HG03457 (cell line): Measurements from ENCODE around the gene KIF19.

Experiments used
- ATAC-seq: cut with Tn5 transposase; IDR thresholded peaks from one replicate; pipeline ENCODE4 v1.9.1; 2021; ENCODE audit warnings: moderate number of reproducible peaks; ENCODE audit not compliant: unreplicated experiment

Gene KIF19

DNA sequence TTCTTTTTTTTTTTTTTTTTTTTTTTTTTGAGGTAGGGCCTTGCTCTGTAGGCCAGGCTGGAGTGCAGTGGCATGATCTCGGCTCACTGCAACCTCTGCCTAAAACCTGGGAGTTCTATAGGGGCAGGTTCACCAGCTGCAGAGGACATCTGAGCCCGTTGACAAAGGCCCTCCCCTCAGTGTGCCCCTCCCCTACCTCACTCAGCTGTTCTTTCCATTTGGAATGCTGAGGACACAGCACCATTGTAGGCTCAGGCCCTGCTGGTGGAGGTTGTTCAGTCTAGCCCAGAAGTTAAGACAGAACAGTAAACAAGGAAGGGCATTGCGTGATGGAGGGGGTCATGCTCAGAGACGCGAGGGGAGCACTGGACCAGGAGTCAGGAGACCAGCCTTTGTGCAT lies 21.8 kb upstream of the KIF19 start:
- no peak for ATAC-seq

DNA sequence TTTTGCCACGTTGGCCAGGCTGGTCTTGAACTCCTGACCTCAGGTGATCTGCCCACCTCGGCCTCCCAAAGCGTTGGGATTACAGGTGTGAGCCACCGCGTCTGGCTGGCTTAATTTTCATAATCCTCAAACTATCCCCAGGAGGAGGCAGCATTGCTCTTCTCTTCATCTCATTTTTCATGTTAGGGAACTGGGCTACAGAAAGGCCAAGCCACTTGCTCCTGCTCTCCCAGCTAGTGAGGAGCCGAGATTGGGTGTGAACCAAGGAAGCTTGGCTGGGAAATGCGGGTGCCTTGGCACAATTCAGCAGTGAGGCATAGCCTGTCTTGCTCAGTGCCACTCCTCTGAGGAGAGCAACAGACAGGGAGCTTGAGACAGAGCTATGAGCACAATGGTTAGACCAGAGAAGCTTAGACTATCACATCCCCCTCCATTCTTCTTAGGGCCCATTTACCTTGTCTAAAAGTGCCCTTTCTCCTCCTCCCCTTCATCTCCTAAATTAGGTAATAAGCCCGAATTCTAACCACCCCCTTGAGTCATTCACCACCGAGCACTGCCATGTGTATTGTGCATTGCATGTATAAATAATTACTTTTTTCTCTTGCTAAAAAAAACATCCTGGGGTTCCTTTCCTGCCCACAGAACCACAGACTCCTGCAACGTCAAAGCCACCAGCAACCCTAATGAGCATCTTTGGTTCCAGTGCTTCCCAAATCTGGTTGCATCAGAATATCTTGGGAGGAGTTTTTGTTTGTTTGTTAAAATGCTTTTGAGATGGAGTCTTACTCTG lies 20.0 kb upstream of the KIF19 start:
- no peak for ATAC-seq

DNA sequence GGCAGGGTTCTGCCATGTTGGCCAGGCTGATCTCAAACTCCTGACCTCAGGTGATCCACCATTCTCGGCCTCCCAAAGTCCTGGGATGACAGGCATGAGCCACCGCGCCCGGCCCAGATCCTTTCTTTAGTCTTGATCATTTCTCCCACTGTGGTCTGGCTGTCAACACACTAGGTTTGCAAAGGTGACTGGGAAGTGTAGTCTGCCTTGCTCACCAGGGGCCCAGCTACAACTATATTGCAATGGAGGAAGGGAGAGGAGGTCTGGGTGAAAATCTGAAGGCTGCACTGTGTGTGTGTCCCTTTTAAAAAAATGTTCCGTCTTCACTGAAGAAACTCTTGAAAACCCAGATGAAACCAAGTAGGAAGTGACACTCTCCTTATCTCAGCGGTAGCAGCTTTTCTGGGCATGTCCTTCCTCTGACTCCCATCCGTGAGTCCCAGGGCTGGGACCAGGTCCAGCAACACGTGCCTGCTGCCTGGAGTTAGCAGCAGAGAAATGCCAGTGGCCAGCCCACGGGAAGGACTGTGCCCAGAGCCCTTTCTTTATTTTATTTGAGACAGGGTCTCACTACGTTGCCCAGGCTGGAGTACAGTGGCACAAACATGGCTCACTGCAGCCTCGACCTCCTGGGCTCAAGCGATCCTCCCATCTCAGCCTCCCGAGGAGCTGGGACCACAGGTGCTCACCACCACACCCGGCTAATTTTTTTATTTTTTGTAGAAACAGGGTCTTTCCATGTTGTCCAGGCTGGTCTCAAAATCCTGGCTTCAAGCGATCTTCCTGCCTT lies 17.8 kb upstream of the KIF19 start:
- no peak for ATAC-seq

DNA sequence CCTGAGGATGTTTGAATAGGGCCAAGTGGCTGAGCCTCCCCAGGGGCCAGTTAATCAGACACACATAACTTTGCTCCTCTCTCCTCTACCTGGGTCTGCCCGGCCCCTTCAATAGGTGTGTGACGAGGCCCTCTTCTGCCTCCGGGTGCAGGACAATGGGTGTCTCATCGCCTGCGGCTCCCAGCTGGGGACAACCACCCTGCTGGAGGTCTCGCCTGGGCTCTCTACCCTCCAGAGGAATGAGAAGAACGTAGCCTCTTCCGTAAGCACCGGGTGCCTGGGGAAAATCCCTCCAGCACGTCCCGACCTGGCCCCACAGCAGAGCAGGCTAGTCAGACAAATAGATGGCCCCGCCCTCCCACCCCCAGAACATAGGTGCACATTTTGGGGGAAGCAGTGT lies 16.1 kb upstream of the KIF19 start:
- no peak for ATAC-seq

DNA sequence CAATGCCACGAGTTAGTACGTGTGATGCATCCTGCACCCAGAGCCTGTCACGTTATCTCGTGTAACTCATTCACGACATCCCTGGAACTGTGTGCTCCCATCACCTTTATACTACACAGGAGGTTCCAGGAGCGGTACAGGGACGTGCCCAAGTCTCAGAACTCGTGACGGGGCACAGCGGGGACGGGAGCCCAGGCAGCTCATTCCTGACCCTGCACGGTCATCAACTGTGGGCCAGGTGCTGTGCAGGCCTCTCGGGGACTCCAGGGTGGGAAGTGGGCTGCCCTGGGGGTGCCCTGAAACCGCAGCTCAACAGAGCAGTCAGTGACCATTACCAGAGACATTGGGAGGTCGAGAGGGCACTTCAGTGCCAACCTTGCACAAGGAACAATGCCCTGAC lies 11.1 kb upstream of the KIF19 start:
- ATAC-seq, result no peak

DNA sequence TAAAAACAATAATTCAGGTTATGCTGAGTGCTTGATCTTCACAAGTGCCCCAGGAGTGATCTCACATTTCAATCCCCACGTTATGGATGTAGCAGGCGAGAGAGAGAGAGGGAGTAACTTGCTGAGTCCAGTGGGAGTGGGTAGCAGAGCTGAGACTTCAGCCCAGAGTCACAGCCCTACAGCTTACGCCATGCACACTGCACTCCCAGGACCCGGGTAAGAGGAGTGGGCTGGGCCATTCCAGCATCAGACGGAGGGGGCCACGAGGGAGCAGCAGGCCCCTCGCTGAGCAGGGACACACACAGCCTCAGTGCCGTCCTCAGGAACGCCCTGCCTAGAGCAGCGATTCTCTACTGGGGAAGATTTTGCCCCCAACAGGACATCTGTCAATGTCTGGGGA lies 9.8 kb upstream of the KIF19 start:
- no peak for ATAC-seq

DNA sequence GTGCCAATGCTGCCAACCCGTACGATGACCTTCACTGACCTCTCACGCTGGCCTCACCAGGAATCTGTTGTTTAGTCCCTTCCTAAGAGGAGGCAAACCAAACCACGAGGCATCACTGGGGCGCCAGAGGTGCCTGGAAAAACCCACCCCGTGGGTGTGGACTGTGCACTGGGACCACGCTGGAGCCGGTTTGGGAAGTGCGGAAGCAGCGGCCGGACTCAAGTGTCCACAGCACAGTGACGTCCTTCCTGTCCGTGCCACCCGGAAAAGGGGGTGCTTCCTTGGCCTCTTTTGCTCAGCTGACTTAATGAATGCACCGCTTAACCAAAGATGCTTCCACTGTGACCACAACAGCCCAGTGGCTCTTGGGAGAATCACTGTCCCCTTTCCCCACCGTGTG lies 9.0 kb upstream of the KIF19 start:
- no peak for ATAC-seq

DNA sequence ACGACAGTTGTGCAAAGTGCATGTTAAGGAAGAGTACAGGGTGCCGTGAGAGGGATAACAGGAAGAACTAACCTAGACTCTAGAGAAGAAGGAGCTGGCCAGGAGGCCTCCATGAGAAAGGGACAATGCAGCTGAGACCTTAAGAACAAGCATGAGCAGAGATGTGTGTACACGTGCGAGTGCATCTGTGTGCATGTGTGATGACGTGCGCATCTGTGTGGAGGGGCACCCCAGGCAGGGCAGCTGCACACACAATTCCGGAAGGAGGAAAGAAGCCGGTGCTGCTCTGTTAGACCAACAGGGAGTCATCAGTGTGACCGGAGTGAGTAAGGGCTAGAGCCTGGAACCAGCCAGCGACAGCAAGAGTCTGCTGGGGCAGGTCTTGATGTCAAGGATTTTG lies 7.6 kb upstream of the KIF19 start:
- no peak for ATAC-seq

DNA sequence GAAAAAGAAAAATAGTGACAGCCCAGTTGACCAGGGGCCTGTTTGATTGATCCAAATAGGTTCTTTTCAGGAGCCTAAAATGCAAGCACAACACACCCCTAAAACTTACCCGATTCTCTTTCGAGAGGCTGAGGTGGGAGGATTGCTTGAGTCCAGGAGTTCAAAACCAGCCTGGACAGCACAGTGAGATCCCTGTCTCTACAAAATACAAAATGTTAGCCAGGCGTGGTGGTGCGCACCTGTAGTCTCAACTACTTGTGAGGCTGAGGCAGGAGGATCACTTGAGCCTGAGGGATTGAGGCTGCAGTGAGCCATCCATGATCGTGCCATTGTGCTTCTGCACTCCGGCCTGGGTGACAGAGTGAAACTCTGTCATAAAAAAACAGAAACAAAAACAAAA lies 1.5 kb upstream of the KIF19 start:
- no peak for ATAC-seq

DNA sequence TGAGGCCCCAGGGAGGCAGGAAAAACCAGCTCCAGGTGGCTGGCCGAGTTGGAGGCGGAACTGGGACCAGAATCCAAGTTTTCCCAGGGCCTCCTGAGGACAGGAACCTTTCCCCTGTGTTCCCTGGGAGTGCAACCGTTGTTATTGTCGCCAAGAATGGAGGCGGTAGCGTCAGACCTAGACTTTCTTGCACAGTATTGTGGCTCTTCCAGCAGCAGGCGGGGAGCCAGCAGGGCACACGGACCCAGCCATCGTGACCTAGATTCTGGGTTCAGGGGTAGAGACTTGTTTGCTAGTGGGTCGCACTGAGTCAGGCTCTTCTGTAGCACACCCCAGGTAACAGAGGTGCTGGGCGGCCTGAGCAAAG lies 667 bp upstream of the KIF19 start:
- no peak for ATAC-seq

DNA sequence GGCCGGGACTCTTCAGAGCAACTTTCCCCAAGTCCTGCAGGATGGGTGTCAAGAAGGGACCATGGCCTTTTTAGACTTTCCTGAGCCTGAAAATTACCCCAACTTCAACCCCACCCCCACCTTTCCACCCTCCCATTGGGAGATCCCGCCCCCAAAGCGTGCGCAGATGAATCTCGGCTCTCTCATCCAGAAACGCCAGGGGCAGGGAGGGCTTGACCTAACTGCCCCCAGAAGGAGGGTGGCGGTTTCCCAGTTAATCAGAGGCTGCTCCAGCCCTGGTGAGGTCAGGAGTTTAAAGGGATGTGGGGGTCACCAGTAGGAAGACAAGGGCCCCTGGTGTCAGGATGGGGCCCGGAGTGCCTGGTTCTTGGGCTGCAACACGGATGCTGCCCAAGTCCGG lies 480 bp downstream of the KIF19 start:
- ATAC-seq, result no peak

DNA sequence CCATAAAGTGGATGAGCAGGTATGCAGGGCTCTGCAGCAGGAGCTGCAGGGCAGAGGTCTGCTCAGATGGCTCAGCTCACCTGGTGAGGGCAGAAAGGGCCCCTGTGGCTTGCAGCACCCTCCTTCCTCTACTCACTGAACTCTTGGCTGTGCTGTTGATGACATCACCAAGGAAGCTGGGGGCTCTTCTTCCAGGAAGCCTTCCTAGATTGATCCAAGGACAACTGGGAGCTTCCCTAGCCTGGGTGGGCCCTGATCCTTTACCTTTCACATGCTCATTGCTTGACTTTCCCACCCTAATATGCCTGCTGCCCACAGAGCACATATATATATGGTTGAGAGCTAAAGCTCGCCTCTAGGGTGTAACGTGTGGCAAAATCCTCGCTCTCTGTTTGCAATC lies 2.5 kb downstream of the KIF19 start:
- no peak for ATAC-seq

DNA sequence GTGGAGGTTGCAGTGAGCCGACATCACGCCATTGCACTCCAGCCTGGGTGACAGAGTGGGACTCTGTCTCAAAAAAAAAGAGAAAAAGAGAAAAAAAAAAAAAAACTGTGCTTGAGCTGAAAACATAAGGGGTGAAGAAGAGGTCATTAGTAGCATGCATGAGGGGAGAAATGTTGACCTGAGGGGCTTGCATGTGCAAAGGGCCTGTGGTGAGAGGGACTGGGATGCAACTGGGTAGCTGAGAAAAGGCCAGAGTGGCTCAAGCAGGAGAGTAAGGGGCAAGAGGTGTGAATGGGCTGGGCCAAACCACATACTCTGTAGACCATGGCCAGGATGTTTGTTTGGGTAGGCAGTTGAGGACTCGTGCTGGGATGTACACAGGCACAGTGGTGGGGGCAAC lies 3.4 kb downstream of the KIF19 start:
- no peak for ATAC-seq

DNA sequence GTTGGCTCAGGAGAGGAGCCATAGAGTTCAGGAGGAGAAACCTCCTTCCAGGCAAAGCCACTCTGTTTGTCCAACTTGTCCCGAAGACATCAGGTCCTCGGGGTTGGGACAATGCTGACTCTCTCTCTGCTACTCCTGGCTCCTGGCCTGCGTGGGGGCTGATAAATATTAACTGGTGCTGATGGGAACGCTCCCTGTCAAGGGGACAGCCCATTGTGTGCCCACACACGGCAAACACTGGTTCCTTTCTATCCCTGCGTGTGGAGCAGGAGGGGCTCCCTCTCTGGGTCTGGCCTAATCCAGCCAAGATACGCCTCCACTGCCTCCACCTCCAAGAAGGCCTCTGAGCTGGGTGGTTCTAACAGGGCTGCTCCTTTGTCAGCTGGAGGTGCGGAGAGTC lies 4.4 kb downstream of the KIF19 start:
- no peak for ATAC-seq

DNA sequence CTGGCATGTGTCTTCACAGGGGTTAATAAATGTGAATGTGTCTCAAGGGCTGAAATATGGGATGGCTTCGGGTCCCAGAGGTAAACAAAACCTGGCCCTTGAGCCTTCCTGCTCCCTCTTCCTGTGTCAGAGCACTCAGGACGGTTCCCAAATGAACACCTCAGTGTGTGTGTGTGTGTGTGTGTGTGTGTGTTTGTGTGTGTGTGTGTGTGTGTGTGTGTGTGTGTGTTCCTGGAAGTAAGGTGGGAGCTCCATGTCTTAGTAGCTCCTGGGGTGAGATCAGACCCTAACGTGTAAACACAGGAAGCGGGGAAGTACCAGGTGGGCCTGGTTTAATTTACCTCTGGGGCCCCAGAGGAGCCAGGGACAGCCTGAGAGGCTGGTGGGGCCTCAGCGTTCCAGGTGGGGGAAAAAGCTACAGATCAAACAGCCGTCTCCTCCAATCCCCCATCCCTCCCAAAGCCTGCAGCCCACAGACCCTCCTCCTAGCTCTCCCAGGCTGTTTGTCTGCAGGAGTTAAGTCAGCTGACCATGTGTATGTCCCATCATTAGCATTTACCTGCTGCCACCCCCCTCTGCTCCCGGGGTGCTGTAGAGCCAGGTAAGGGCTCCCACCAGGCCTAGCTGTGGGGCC lies 6.1 kb downstream of the KIF19 start:
- no peak for ATAC-seq

DNA sequence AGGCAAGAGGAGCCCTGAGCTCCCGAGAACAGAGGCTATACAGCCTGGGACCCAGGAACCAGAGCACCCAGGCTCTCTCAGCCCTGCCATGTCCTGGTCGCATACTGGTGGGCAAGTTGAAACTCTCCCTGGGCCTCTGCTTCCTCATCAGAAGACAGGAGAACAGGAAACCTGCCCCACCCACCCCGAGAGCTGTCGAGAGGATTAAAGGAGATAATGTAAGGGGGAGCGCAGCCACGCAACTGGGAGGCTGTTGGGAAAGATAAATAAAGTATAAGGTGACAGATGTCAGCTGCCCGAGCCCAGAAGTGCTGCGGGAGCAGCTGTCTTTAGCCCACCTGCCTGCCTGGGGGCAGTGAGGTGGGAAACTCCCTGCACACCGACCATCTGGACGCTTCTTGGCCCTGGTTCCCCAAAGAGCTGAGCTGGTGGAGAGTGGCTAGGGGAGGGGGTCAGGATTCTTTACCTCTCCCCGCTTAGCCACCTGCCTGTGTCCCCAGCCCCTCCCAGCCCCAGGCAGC lies 6.8 kb downstream of the KIF19 start:
- no peak for ATAC-seq

DNA sequence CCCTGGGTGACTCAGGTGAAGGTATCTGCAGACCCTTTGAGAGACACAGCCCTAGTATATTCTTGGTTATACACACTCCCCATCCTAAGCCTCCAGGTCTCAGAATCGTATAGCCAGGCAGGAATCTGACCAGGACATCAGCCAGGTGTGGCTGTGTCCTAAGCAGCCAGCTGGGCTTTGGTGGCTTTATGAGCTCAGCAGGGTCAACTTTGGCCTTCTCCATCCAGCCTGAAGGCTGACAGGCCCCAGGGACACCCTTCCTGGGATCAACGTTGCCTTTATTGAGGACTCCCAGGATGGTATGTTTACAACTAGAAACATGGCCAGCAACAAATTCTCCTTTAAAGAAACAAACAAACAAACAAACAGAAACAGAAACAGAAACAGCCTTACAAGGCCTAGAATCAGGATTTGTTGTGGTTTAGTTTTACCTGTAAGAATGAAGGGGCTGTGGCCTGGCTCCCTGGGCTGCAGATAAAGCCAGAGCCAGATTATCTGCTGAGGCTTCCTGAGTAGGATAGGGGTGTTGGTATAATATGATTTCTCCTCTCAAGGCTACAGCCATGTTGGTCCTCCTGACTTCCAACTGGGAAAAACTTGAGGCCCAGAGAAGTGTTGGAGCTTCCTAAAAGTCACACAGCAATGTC lies 8.5 kb downstream of the KIF19 start:
- no peak for ATAC-seq

DNA sequence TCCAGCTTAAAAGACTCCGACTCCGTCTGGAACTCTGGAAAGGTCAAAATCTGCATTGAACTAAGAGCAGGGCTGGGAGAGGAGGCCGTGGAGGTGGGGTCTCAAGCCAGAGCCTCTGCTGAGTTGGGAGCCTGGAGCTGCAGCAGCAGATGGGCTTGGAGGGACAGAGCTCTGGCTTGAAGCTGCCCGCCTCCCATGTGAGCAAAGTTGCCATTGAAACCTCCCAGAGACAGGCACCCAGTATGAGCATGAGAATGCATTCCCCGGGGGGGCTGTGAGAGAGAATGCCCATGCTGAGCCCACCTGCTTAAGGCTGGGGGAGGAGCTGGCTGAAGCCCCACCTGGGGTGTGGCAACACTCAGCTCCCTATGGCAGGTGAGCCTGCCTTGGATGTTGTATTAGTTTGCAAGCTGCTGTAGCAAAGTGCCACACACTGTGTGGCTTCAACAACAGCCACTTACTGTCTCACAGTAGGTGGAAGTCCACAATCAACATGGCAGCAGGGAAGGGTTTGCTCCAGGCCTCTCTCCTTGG lies 9.6 kb downstream of the KIF19 start:
- ATAC-seq, result no peak

DNA sequence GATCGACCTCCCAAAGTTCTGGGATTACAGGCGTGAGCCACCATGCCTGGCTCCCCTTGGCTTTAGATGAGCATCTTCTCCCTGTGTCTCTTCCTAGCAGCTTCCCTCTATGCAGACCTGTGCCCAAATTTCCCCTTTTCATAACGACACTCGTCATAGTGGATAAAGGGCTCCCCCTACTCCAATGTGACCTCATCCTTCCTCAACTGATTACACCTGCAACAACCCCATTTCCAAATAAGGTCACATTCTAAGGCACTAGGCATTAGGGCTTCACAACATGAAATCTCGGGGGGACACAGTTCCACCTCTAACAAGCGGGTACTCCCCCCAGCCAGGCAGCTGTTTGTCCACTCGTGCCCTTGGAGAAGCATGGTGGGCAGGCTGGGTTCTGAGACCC lies 10.3 kb downstream of the KIF19 start:
- ATAC-seq, result no peak

DNA sequence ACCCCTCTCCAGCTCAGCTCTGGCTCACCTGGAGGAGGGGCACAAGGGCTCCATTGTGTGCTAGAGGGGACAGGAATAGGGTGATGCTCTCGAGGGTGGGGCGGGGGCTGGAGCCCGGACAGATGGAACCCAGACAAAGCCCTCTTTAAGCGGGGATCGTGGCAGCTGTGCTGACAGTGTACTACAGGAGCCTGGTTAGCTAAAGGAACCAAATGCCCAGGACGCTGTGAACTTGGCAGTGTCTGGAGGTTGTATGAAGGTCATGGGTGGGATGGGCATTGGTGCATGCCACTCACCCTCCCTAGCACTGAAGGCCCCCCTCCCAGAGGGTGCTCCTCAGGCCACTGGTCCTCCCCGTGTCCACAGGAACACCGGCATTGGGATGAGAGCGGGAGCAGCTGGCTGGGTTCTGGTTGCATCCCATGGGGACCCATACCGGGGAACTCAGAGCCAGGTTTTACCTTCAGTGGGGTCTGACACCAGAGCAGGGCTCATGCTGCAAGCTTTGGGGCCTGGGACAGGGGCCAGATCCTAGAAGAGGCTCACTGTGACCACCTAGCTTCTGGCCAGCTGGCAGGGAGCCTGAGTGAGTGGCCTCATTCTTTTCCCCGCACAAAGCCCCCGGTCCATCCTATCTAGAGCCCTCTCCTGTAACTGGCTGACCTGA lies 11.9 kb downstream of the KIF19 start:
- no peak for ATAC-seq
